ENCODE data around the gene ZNF224.

Gene ZNF224

GRCh38 chr19:44076325-44076724 is 17.8 kb upstream of the ZNF224 start:
- TF ChIP-seq SIN3A (IDR thresholded peaks at IDR 0.05; ENCODE audit: borderline replicate concordance, insufficient read depth, low read length): no peak
- TF ChIP-seq TAF1 (IDR thresholded peaks at IDR 0.05; ENCODE audit: borderline replicate concordance, insufficient read depth, low read length): no peak
- no peak for TF ChIP-seq REST (IDR thresholded peaks at IDR 0.05; ENCODE audit: insufficient read depth in 1 of 2, low read depth in 2 of 2, low read length in 2 of 2)
- TF ChIP-seq FOXP2 (optimal IDR thresholded peaks at IDR 0.05; ENCODE audit: borderline replicate concordance, extremely low read depth, extremely low read length, insufficient read depth): no peak
- no peak for TF ChIP-seq POLR2AphosphoS5 (IDR thresholded peaks at IDR 0.05; ENCODE audit: low read depth, low read length)

GRCh38 chr19:44092108-44092507 is 2.1 kb upstream of the ZNF224 start:
- no peak for TF ChIP-seq POLR2AphosphoS5 (IDR thresholded peaks at IDR 0.05; ENCODE audit: low read depth, low read length)

GRCh38 chr19:44107751-44108150 is 13.6 kb downstream of the ZNF224 start:
- no peak for TF ChIP-seq SIN3A (IDR thresholded peaks at IDR 0.05; ENCODE audit: borderline replicate concordance, insufficient read depth, low read length)
- no peak for TF ChIP-seq POLR2AphosphoS5 (IDR thresholded peaks at IDR 0.05; ENCODE audit: low read depth, low read length)
- TF ChIP-seq REST (IDR thresholded peaks at IDR 0.05; ENCODE audit: insufficient read depth in 1 of 2, low read depth in 2 of 2, low read length in 2 of 2): no peak
- TF ChIP-seq FOXP2 (optimal IDR thresholded peaks at IDR 0.05; ENCODE audit: borderline replicate concordance, extremely low read depth, extremely low read length, insufficient read depth): no peak
- no peak for TF ChIP-seq TAF1 (IDR thresholded peaks at IDR 0.05; ENCODE audit: borderline replicate concordance, insufficient read depth, low read length)

- TF ChIP-seq SIN3A (IDR thresholded peaks at IDR 0.05; ENCODE audit: borderline replicate concordance, insufficient read depth, low read length) (no peak), FOXP2 (optimal IDR thresholded peaks at IDR 0.05; ENCODE audit: borderline replicate concordance, extremely low read depth, extremely low read length, insufficient read depth) (no peak), REST (IDR thresholded peaks at IDR 0.05; ENCODE audit: insufficient read depth in 1 of 2, low read depth in 2 of 2, low read length in 2 of 2) (no peak), TAF1 (IDR thresholded peaks at IDR 0.05; ENCODE audit: borderline replicate concordance, insufficient read depth, low read length) (no peak), POLR2AphosphoS5 (IDR thresholded peaks at IDR 0.05; ENCODE audit: low read depth, low read length) (no peak)
Observed at GRCh38 chr19:44109458-44109857, 15.3 kb downstream of the ZNF224 start.

GRCh38 chr19:44111910-44112463 is 17.8 kb downstream of the ZNF224 start:
- TF ChIP-seq SIN3A (IDR thresholded peaks at IDR 0.05; ENCODE audit: borderline replicate concordance, insufficient read depth, low read length) (no peak), REST (IDR thresholded peaks at IDR 0.05; ENCODE audit: insufficient read depth in 1 of 2, low read depth in 2 of 2, low read length in 2 of 2) (no peak), TAF1 (IDR thresholded peaks at IDR 0.05; ENCODE audit: borderline replicate concordance, insufficient read depth, low read length) (no peak), POLR2AphosphoS5 (IDR thresholded peaks at IDR 0.05; ENCODE audit: low read depth, low read length) (no peak)
